Pons (tissue), 1 donor: ENCODE measurements around the gene SMCHD1.
"Not testable (repeated sequence)": the region's sequence is repeated elsewhere in the genome, so short reads cannot be mapped to it uniquely, and the experiment has no call there.

Source experiments
- DNase-seq: peaks from one replicate; pipeline ENCODE4 v3.0.0-alpha.2; 2016; ENCODE audit warnings: low spot score

Gene SMCHD1

GRCh38 chr18:2657788-2658458 lies 2.4 kb downstream of the SMCHD1 start:
- peak; percentile 25 for DNase-seq

- DNase-seq, result not testable (repeated sequence)
Measured at GRCh38 chr18:2660849-2661248, 5.3 kb downstream of the SMCHD1 start.

GRCh38 chr18:2662288-2662687 lies 6.8 kb downstream of the SMCHD1 start:
- DNase-seq, result not testable (repeated sequence)

GRCh38 chr18:2662990-2663389 lies 7.5 kb downstream of the SMCHD1 start:
- DNase-seq, result no peak

GRCh38 chr18:2672410-2672809 lies 16.9 kb downstream of the SMCHD1 start:
- no peak for DNase-seq

GRCh38 chr18:2672872-2673271 lies 17.3 kb downstream of the SMCHD1 start:
- DNase-seq, result no peak

GRCh38 chr18:2678933-2679332 lies 23.4 kb downstream of the SMCHD1 start:
- not testable (repeated sequence) for DNase-seq

GRCh38 chr18:2680216-2680792 lies 24.8 kb downstream of the SMCHD1 start:
- DNase-seq, result no peak

- no peak for DNase-seq
Measured at GRCh38 chr18:2681993-2682603, 26.6 kb downstream of the SMCHD1 start.

- no peak for DNase-seq
Measured at GRCh38 chr18:2683055-2683454, 27.5 kb downstream of the SMCHD1 start.

GRCh38 chr18:2686349-2686968 lies 30.9 kb downstream of the SMCHD1 start:
- no peak for DNase-seq

GRCh38 chr18:2687390-2688001 lies 32.0 kb downstream of the SMCHD1 start:
- no peak for DNase-seq

- no peak for DNase-seq
Measured at GRCh38 chr18:2692508-2692907, 37.0 kb downstream of the SMCHD1 start.

- no peak for DNase-seq
Measured at GRCh38 chr18:2697184-2697583, 41.7 kb downstream of the SMCHD1 start.

GRCh38 chr18:2699001-2699400 lies 43.5 kb downstream of the SMCHD1 start:
- DNase-seq, result no peak

GRCh38 chr18:2704541-2704940 lies 49.0 kb downstream of the SMCHD1 start:
- no peak for DNase-seq

GRCh38 chr18:2706903-2707302 lies 51.4 kb downstream of the SMCHD1 start:
- DNase-seq, result no peak

- DNase-seq, result no peak
Measured at GRCh38 chr18:2707551-2708168, 52.1 kb downstream of the SMCHD1 start.

- DNase-seq, result no peak
Measured at GRCh38 chr18:2709316-2709715, 53.8 kb downstream of the SMCHD1 start.

- no peak for DNase-seq
Measured at GRCh38 chr18:2714140-2714539, 58.6 kb downstream of the SMCHD1 start.

- no peak for DNase-seq
Measured at GRCh38 chr18:2715990-2716389, 60.5 kb downstream of the SMCHD1 start.
